ENCODE data around the gene ATP6V1E1.
"Not testable (repeated sequence)": the region's sequence is repeated elsewhere in the genome, so short reads cannot be mapped to it uniquely, and the experiment has no call there.

ATP6V1E1 gene

GRCh38 chr22:17656870-17657395 is 28.4 kb upstream of the ATP6V1E1 start:
- no peak overlapping the region for H3K9ac ChIP-seq
- H3K4me2 ChIP-seq = no peak overlapping the region
- H3K4me3 ChIP-seq = no peak overlapping the region
- peaks cover 63 to 94% (median 71%) of the 10 kb centered on the region in 11 experiments for H3K36me3 ChIP-seq
- no peaks in the 10 kb centered on the region for H3K27me3 ChIP-seq
- TF ChIP-seq Cebpa-rat (IDR thresholded peaks at IDR 0.05) = no peak
- peaks cover 0 to 19% (median 4%) of the 10 kb centered on the region in 11 experiments; a peak in 7 of 22 replicates for H4K20me1 ChIP-seq
- no peak overlapping the region for H3K27ac ChIP-seq
- H3K9me3 ChIP-seq (replicated peaks in 1 of 11) = peaks cover 0 to 10% (median 1%) of the 10 kb centered on the region in 11 experiments; a peak in 9 of 22 replicates
- peaks cover 0 to 11% (median 0%) of the 10 kb centered on the region in 10 experiments; a peak in 6 of 20 replicates for H3K4me1 ChIP-seq

GRCh38 chr22:17655289-17655688 is 26.7 kb upstream of the ATP6V1E1 start:
- no peak overlapping the region; a peak in 1 of 22 replicates for H3K4me2 ChIP-seq
- peaks cover 59 to 94% (median 71%) of the 10 kb centered on the region in 11 experiments for H3K36me3 ChIP-seq
- H3K9ac ChIP-seq = peak overlapping the region in 1 of 11 experiments; percentile 34; a peak in 1 of 22 replicates
- H3K9me3 ChIP-seq (replicated peaks in 1 of 11) = no peaks in the 10 kb centered on the region; a peak in 1 of 22 replicates
- no peak overlapping the region for H3K4me3 ChIP-seq
- no peaks in the 10 kb centered on the region for H3K27me3 ChIP-seq
- peak in 2 of 11 experiments; percentile 38 to 57; a peak in 3 of 22 replicates for TF ChIP-seq Cebpa-rat (IDR thresholded peaks at IDR 0.05)
- H4K20me1 ChIP-seq = peaks cover 0 to 19% (median 5%) of the 10 kb centered on the region in 11 experiments; a peak in 7 of 22 replicates
- H3K27ac ChIP-seq = no peak overlapping the region; a peak in 1 of 22 replicates
- H3K4me1 ChIP-seq = peaks cover 0 to 11% (median 0%) of the 10 kb centered on the region in 10 experiments; a peak in 6 of 20 replicates

- Histone ChIP-seq H3K4me2 (no peak overlapping the region), H3K9me3 (replicated peaks in 1 of 11) (no peaks in the 10 kb centered on the region; a peak in 1 of 22 replicates), H3K9ac (no peak overlapping the region), H3K4me1 (peaks cover 0 to 11% (median 4%) of the 10 kb centered on the region in 10 experiments; a peak in 6 of 20 replicates), H3K27ac (no peak overlapping the region), H3K4me3 (no peak overlapping the region), H3K36me3 (peaks cover 14 to 74% (median 42%) of the 10 kb centered on the region in 11 experiments; a peak in 17 of 22 replicates), H3K27me3 (no peaks in the 10 kb centered on the region), H4K20me1 (peaks cover 0 to 42% (median 17%) of the 10 kb centered on the region in 11 experiments; a peak in 12 of 22 replicates)
- TF ChIP-seq Cebpa-rat (IDR thresholded peaks at IDR 0.05) = no peak
These were observed 20.0 kb upstream of the ATP6V1E1 start for GRCh38 chr22:17648569-17648968.

- peaks cover 0 to 42% (median 16%) of the 10 kb centered on the region in 11 experiments; a peak in 12 of 22 replicates for H4K20me1 ChIP-seq
- TF ChIP-seq Cebpa-rat (IDR thresholded peaks at IDR 0.05) = 0 out of 22 replicates have a peak, but pooled peaks of 1 of the 11 experiments have one; percentile 16
- H3K36me3 ChIP-seq = peaks cover 11 to 79% (median 44%) of the 10 kb centered on the region in 11 experiments; a peak in 19 of 22 replicates
- H3K9me3 ChIP-seq (replicated peaks in 1 of 11) = no peaks in the 10 kb centered on the region; a peak in 1 of 22 replicates
- no peak overlapping the region for H3K4me3 ChIP-seq
- peak overlapping the region in 1 of 11 experiments; percentile 29; a peak in 2 of 22 replicates for H3K4me2 ChIP-seq
- H3K9ac ChIP-seq = no peak overlapping the region
- H3K27ac ChIP-seq = 0 out of 22 replicates have a peak overlapping the region, but pooled peaks of 1 of the 11 experiments have one; percentile 12
- no peaks in the 10 kb centered on the region for H3K27me3 ChIP-seq
- peaks cover 0 to 11% (median 4%) of the 10 kb centered on the region in 10 experiments; a peak in 6 of 20 replicates for H3K4me1 ChIP-seq
These were observed 19.4 kb upstream of the ATP6V1E1 start for GRCh38 chr22:17647991-17648390.

GRCh38 chr22:17647452-17647851 is 18.9 kb upstream of the ATP6V1E1 start:
- peaks cover 10 to 83% (median 45%) of the 10 kb centered on the region in 11 experiments; a peak in 19 of 22 replicates for H3K36me3 ChIP-seq
- peaks cover 0 to 3% (median under 1%) of the 10 kb centered on the region in 11 experiments; a peak in 6 of 22 replicates for H3K9me3 ChIP-seq (replicated peaks in 1 of 11)
- no peak overlapping the region for H3K4me3 ChIP-seq
- peaks cover 0 to 42% (median 16%) of the 10 kb centered on the region in 11 experiments; a peak in 12 of 22 replicates for H4K20me1 ChIP-seq
- H3K27ac ChIP-seq = no peak overlapping the region
- TF ChIP-seq Cebpa-rat (IDR thresholded peaks at IDR 0.05) = no peak
- no peak overlapping the region for H3K9ac ChIP-seq
- H3K4me2 ChIP-seq = peak overlapping the region in 1 of 11 experiments; percentile 29; a peak in 2 of 22 replicates
- H3K27me3 ChIP-seq = no peaks in the 10 kb centered on the region
- H3K4me1 ChIP-seq = peaks cover 0 to 11% (median 4%) of the 10 kb centered on the region in 10 experiments; a peak in 6 of 20 replicates

GRCh38 chr22:17642357-17642756 is 13.8 kb upstream of the ATP6V1E1 start:
- H3K27ac ChIP-seq, H3K9ac ChIP-seq, H3K4me2 ChIP-seq, H3K27me3 ChIP-seq, H3K4me3 ChIP-seq: not testable (repeated sequence)
- Histone ChIP-seq H3K4me1 (peaks cover 17 to 24% (median 20%) of the 10 kb centered on the region in 10 experiments), H3K9me3 (replicated peaks in 1 of 11) (peaks cover 0 to 14% (median 10%) of the 10 kb centered on the region in 11 experiments; a peak in 9 of 22 replicates), H3K36me3 (peaks cover 0 to 64% (median 30%) of the 10 kb centered on the region in 11 experiments; a peak in 18 of 22 replicates), H4K20me1 (peaks cover 0 to 21% (median 4%) of the 10 kb centered on the region in 11 experiments; a peak in 7 of 22 replicates)

- no peak overlapping the region for H3K4me2 ChIP-seq
- TF ChIP-seq Cebpa-rat (IDR thresholded peaks at IDR 0.05) = no peak
- H3K27me3 ChIP-seq = no peaks in the 10 kb centered on the region
- H3K27ac ChIP-seq = no peak overlapping the region
- H3K36me3 ChIP-seq = peaks cover 0 to 58% (median 28%) of the 10 kb centered on the region in 11 experiments; a peak in 18 of 22 replicates
- no peak overlapping the region for H3K9ac ChIP-seq
- H3K4me1 ChIP-seq = peaks cover 18 to 30% (median 22%) of the 10 kb centered on the region in 10 experiments
- no peak overlapping the region for H3K4me3 ChIP-seq
- peaks cover 0 to 17% (median 0%) of the 10 kb centered on the region in 11 experiments; a peak in 7 of 22 replicates for H4K20me1 ChIP-seq
- H3K9me3 ChIP-seq (replicated peaks in 1 of 11) = peaks cover 0 to 14% (median 10%) of the 10 kb centered on the region in 11 experiments; a peak in 9 of 22 replicates
These were observed 12.7 kb upstream of the ATP6V1E1 start for GRCh38 chr22:17641269-17641668.

GRCh38 chr22:17639247-17639741 is 10.7 kb upstream of the ATP6V1E1 start:
- Histone ChIP-seq H3K27ac (peak overlapping the region; percentile 92 to 98 (median 97)), H3K9me3 (replicated peaks in 1 of 11) (peaks cover 0 to 14% (median 10%) of the 10 kb centered on the region in 11 experiments; a peak in 9 of 22 replicates), H3K36me3 (peaks cover 0 to 40% (median 20%) of the 10 kb centered on the region in 11 experiments; a peak in 18 of 22 replicates), H3K27me3 (no peaks in the 10 kb centered on the region), H3K4me2 (peak overlapping the region; percentile 74 to 95 (median 86)), H3K9ac (peak overlapping the region; percentile 89 to 98 (median 97)), H4K20me1 (no peaks in the 10 kb centered on the region; a peak in 1 of 22 replicates), H3K4me1 (peaks cover 18 to 30% (median 22%) of the 10 kb centered on the region in 10 experiments), H3K4me3 (peak overlapping the region; percentile 79 to 88 (median 86))
- TF ChIP-seq Cebpa-rat (IDR thresholded peaks at IDR 0.05) = no peak
